Activated CD4-positive, alpha-beta T cell treated with anti-CD3 and anti-CD28 coated beads for 36 hours (primary cell): ENCODE results near the gene AQP5. TPM values are rescaled to one million over a fixed set of nuclear protein-coding genes. Genes with fewer than 3 reads are reported as not detected.

ENCODE experiments used
- ATAC-seq: fragments of 200-7000 bp; cut with Tn5 transposase; one replicate; pipeline ENCODE4 v1.10.0; 2021; ENCODE audit warnings: mild to moderate bottlenecking, moderate library complexity
- CTCF ChIA-PET: fragments of 350-600 bp; sonication (Branson Sonifier 250); formaldehyde crosslinking; loops from one replicate; lab custom pipeline; 2021; ENCODE audit warnings: antibody characterized with exemption; lab: Charles Lee
- POLR2A ChIA-PET: fragments of 350-600 bp; sonication (Branson Sonifier 250); formaldehyde crosslinking; loops from one replicate; lab custom pipeline; 2021; ENCODE audit warnings: antibody characterized with exemption, inconsistent platforms; lab: Charles Lee
- DNase-seq: peaks from one replicate; pipeline ENCODE4 v3.0.0-alpha.2; 2020
- H3K27ac Mint-ChIP-seq: one replicate; pipeline ENCODE4 v1.8.0; 2021; ENCODE audit warnings: mixed read lengths
- H3K27me3 Mint-ChIP-seq: one replicate; pipeline ENCODE4 v1.8.0; 2021; ENCODE audit warnings: mixed read lengths
- H3K36me3 Mint-ChIP-seq: one replicate; pipeline ENCODE4 v1.8.0; 2021; ENCODE audit warnings: low read depth, mixed read lengths
- H3K4me1 Mint-ChIP-seq: one replicate; pipeline ENCODE4 v1.8.0; 2021; ENCODE audit warnings: mixed read lengths
- H3K4me3 Mint-ChIP-seq: one replicate; pipeline ENCODE4 v1.8.0; 2021; ENCODE audit warnings: mild to moderate bottlenecking, moderate library complexity, mixed read lengths
- H3K9me3 Mint-ChIP-seq: one replicate; pipeline ENCODE4 v1.8.0; 2021; ENCODE audit warnings: low read depth, mixed read lengths
- intact Hi-C, 2 experiments: fragments of 100-400 bp; cut with DNase I in 1 of 2; cut with micrococcal nuclease in 1 of 2; formaldehyde crosslinking; loops; one replicate each; pipeline versions ENCODE4 v1.14.2 to v1.15.1; 2022 to 2024; cut with DNase I, micrococcal nuclease
- total RNA-seq, 2 experiments: library from RNA; stranded (reverse); gene quantifications; one replicate each; pipeline ENCODE4 v1.2.3, GENCODE V29; 2021

The AQP5 gene
- total RNA-seq, 2 experiments from 2014 or later = not detected

DNA sequence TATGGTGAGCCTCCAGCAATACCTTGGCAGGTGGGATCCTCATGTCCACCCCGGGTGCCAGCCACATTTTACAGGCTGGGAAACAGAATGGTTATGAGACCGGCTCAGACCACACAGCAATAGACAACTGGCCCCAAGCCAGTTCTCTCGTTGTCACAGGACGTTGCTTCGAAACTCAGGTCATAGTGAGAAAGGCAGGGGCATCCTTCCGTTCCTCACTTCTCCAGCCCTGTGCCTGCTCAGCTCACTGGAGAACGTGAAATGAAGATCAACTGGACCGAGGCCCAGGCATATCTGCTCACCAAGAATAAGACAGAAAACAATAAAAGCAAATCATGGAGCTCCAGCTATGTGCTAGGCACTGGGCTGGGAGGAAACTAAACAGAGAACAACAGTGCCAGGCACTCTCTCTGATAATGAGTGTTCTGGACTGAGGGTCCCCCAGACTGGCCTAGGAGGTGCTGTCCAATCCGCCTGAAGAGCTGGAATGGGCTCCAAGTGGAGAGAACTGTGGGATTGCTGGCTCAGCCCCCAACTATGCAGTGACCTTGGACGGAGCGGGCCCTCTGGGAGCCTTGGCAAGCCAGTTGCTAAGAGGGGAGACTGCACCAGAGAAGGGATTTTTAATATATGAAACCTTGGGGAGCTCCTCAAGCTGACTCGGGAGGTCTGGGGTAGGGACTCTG, 39.2 kb upstream of the AQP5 start:
- no peak overlapping the region for H3K27ac Mint-ChIP-seq
- no peak for DNase-seq
- H3K4me3 Mint-ChIP-seq = no peak overlapping the region
- no peaks in the 10 kb centered on the region for H3K4me1 Mint-ChIP-seq
- ChIA-PET CTCF (no interaction called here), POLR2A (no interaction called here)
- no peaks in the 10 kb centered on the region for H3K36me3 Mint-ChIP-seq
- intact Hi-C loops = no loop called here
- H3K9me3 Mint-ChIP-seq = no peaks in the 10 kb centered on the region
- H3K27me3 Mint-ChIP-seq = no peaks in the 10 kb centered on the region
- ATAC-seq = no peak

DNA sequence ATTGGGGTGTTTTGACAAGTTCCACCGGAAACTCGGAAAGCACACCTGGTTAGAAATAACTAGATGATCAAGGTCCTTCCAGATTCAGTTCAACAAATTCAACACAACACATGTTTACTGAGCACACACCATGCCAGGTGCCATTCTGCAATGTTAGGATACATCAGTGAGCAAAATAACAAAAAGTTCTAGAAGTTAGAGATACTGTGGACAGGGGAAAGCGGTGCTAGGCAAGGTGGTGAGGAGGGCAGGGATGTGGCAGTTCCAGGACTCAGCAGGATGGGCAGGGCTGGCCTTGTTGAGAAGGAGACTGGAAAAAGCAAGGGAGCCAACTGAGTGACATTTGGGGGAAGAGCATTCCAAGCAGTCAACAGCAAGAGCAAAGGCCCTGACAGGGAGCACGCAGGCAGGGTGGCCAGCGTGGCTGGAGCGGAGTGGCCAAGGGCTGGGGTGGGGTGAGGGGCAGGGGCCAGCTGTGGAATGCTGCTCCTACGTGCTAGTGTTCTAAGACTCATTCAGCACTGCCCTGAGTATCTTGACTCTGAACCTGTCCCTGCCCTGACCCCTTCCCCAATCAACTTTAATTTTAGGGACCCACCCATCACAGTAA, 38.5 kb upstream of the AQP5 start:
- H3K9me3 Mint-ChIP-seq = no peaks in the 10 kb centered on the region
- H3K27ac Mint-ChIP-seq = no peak overlapping the region
- intact Hi-C loops = no loop called here
- H3K4me3 Mint-ChIP-seq = no peak overlapping the region
- DNase-seq (no peak), ATAC-seq (no peak)
- no peaks in the 10 kb centered on the region for H3K4me1 Mint-ChIP-seq
- ChIA-PET CTCF (no interaction called here), POLR2A (interaction anchor here (0.6 kb wide), 1 partner anchor 124 kb away, joined by 6 read pairs; no protein-coding TSS in a partner anchor)
- no peaks in the 10 kb centered on the region for H3K36me3 Mint-ChIP-seq
- no peaks in the 10 kb centered on the region for H3K27me3 Mint-ChIP-seq

GRCh38 chr12:49923880-49924556, 37.7 kb upstream of the AQP5 start:
- Mint-ChIP-seq H3K9me3 (no peaks in the 10 kb centered on the region), H3K36me3 (no peaks in the 10 kb centered on the region), H3K4me1 (no peaks in the 10 kb centered on the region), H3K4me3 (no peak overlapping the region), H3K27me3 (no peaks in the 10 kb centered on the region), H3K27ac (no peak overlapping the region)
- ATAC-seq (no peak), DNase-seq (no peak)
- ChIA-PET CTCF (interaction anchor here (0.8 kb wide), 1 partner anchor 146 kb away, joined by 3 read pairs; no protein-coding TSS in a partner anchor), POLR2A (interaction anchor here (0.6 kb wide), 1 partner anchor 125 kb away, joined by 6 read pairs; no protein-coding TSS in a partner anchor)
- intact Hi-C loops = no loop called here

- H3K4me3 Mint-ChIP-seq = no peak overlapping the region
- H3K36me3 Mint-ChIP-seq = no peaks in the 10 kb centered on the region
- no peaks in the 10 kb centered on the region for H3K4me1 Mint-ChIP-seq
- ATAC-seq = no peak
- H3K27ac Mint-ChIP-seq = no peak overlapping the region
- no peaks in the 10 kb centered on the region for H3K27me3 Mint-ChIP-seq
- CTCF ChIA-PET = interaction anchor here (0.8 kb wide), 1 partner anchor 146 kb away, joined by 3 read pairs; no protein-coding TSS in a partner anchor
- DNase-seq = no peak
- intact Hi-C loops = no loop called here
- H3K9me3 Mint-ChIP-seq = no peaks in the 10 kb centered on the region
- POLR2A ChIA-PET = no interaction called here
Measured at GRCh38 chr12:49924628-49925246, 36.9 kb upstream of the AQP5 start.

GRCh38 chr12:49925433-49926204, 36.1 kb upstream of the AQP5 start:
- no peak for ATAC-seq
- DNase-seq = no peak
- POLR2A ChIA-PET = no interaction called here
- H3K4me1 Mint-ChIP-seq = no peaks in the 10 kb centered on the region
- CTCF ChIA-PET = interaction anchor here (0.6 kb wide), 1 partner anchor 86 kb away, joined by 3 read pairs; no protein-coding TSS in a partner anchor
- intact Hi-C loops = no loop called here
- no peaks in the 10 kb centered on the region for H3K9me3 Mint-ChIP-seq
- no peaks in the 10 kb centered on the region for H3K36me3 Mint-ChIP-seq
- no peak overlapping the region for H3K4me3 Mint-ChIP-seq
- H3K27me3 Mint-ChIP-seq = no peaks in the 10 kb centered on the region
- no peak overlapping the region for H3K27ac Mint-ChIP-seq

GRCh38 chr12:49928471-49928870, 33.2 kb upstream of the AQP5 start:
- Mint-ChIP-seq H3K27ac (no peak overlapping the region), H3K4me3 (no peak overlapping the region), H3K9me3 (no peaks in the 10 kb centered on the region), H3K27me3 (no peaks in the 10 kb centered on the region), H3K36me3 (no peaks in the 10 kb centered on the region), H3K4me1 (peaks cover 7% of the 10 kb centered on the region)
- ChIA-PET CTCF (interaction anchor here (0.7 to 3.3 kb wide), 8 partner anchors 8 to 159 kb away, joined by 3 to 23 read pairs (median 4); no protein-coding TSS in a partner anchor), POLR2A (no interaction called here)
- ATAC-seq (no peak), DNase-seq (no peak)
- intact Hi-C loops = no loop called here

- no peak for ATAC-seq
- no peak for DNase-seq
- H3K36me3 Mint-ChIP-seq = no peaks in the 10 kb centered on the region
- peaks cover 7% of the 10 kb centered on the region for H3K4me1 Mint-ChIP-seq
- no peaks in the 10 kb centered on the region for H3K27me3 Mint-ChIP-seq
- H3K27ac Mint-ChIP-seq = no peak overlapping the region
- POLR2A ChIA-PET = no interaction called here
- CTCF ChIA-PET = interaction anchor here (0.6 to 3.3 kb wide), 3 partner anchors 17 to 353 kb away, joined by 3 to 23 read pairs (median 3); no protein-coding TSS in a partner anchor
- H3K4me3 Mint-ChIP-seq = no peak overlapping the region
- intact Hi-C loops = no loop called here
- H3K9me3 Mint-ChIP-seq = no peaks in the 10 kb centered on the region
Measured at GRCh38 chr12:49929581-49929980, 32.1 kb upstream of the AQP5 start.

- H3K36me3 Mint-ChIP-seq = no peaks in the 10 kb centered on the region
- H3K9me3 Mint-ChIP-seq = no peaks in the 10 kb centered on the region
- no peak overlapping the region for H3K27ac Mint-ChIP-seq
- CTCF ChIA-PET = interaction anchor here (0.8 to 3.3 kb wide), 5 partner anchors 13 to 125 kb away, joined by 3 to 23 read pairs (median 6); no protein-coding TSS in a partner anchor
- no peaks in the 10 kb centered on the region for H3K27me3 Mint-ChIP-seq
- intact Hi-C loops = no loop called here
- no peak overlapping the region for H3K4me3 Mint-ChIP-seq
- DNase-seq = no peak
- POLR2A ChIA-PET = no interaction called here
- peaks cover 7% of the 10 kb centered on the region for H3K4me1 Mint-ChIP-seq
- peak; percentile 68 for ATAC-seq
Measured at GRCh38 chr12:49930515-49931288, 31.0 kb upstream of the AQP5 start.

GRCh38 chr12:49932023-49932422, 29.6 kb upstream of the AQP5 start:
- no peak for ATAC-seq
- Mint-ChIP-seq H3K4me3 (no peak overlapping the region), H3K27me3 (no peaks in the 10 kb centered on the region), H3K27ac (no peak overlapping the region), H3K4me1 (peaks cover 7% of the 10 kb centered on the region), H3K36me3 (no peaks in the 10 kb centered on the region), H3K9me3 (no peaks in the 10 kb centered on the region)
- ChIA-PET POLR2A (no interaction called here), CTCF (interaction anchor here (0.8 to 3.3 kb wide), 4 partner anchors 11 to 78 kb away, joined by 3 to 15 read pairs (median 9); no protein-coding TSS in a partner anchor)
- DNase-seq = no peak
- intact Hi-C loops = no loop called here

DNA sequence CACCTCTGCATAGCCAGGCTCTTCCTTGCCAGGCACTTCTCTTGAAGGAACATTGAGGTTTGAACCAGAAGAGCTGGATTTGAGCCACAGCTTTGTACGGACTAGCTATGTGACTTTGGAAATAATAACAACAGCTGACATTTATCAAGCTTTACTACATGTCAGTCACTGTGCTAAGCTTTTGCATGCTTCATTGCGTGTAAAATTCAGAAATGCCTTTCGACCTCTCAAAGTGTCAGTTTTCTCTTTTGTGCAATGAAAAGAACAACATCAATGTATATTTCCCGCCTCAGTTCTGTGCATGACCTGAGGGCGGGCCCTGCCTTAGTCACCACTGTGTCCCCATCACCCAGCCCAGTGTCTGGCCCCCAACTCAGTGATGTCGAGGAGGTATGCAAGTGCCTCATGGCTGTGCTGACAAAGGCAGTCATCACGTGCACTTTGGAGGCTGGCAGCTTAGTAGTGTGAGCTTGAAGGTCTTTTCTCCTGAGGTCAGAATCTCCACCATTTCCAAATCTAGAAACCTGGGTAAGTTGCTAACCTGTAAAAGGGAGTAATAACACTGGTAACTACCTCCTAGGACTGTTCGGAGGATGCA, 29.0 kb upstream of the AQP5 start:
- H3K27me3 Mint-ChIP-seq = no peaks in the 10 kb centered on the region
- DNase-seq (no peak), ATAC-seq (no peak)
- CTCF ChIA-PET = interaction anchor here (1.1 to 3.3 kb wide), 3 partner anchors 13 to 78 kb away, joined by 3 to 15 read pairs (median 12); no protein-coding TSS in a partner anchor
- peaks cover 7% of the 10 kb centered on the region for H3K4me1 Mint-ChIP-seq
- H3K27ac Mint-ChIP-seq = no peak overlapping the region
- H3K36me3 Mint-ChIP-seq = no peaks in the 10 kb centered on the region
- no peaks in the 10 kb centered on the region for H3K9me3 Mint-ChIP-seq
- no peak overlapping the region for H3K4me3 Mint-ChIP-seq
- intact Hi-C loops = no loop called here
- POLR2A ChIA-PET = no interaction called here
